Tibial nerve (tissue), 4 donors: ENCODE data around the gene KLHL7.

ENCODE experiments used
- CTCF ChIP-seq, 5 experiments: fragments of 200-600 bp in 3 of 5; fragments of 450-650 bp in 2 of 5; sonication (generic) in 3 of 5; IDR thresholded peaks; one replicate each; pipeline ENCODE4 v1.5.1; 2016 to 2019; ENCODE audit warnings: antibody characterized with exemption in 5 of 5, mild to moderate bottlenecking in 3 of 5, moderate library complexity in 2 of 5
- EP300 ChIP-seq, 2 donors: sonication (generic); formaldehyde crosslinking; IDR thresholded peaks; one replicate each; pipeline ENCODE4 v1.6.1; 2017; ENCODE audit warnings: antibody characterized with exemption in 2 of 2, mild to moderate bottlenecking in 1 of 2
- POLR2A ChIP-seq, 2 donors: fragments of 450-650 bp; IDR thresholded peaks; one replicate each; pipeline ENCODE4 v1.6.1; 2017; ENCODE audit warnings: antibody characterized with exemption in 2 of 2, mild to moderate bottlenecking in 2 of 2, moderate library complexity in 2 of 2

- TF ChIP-seq POLR2A (IDR thresholded peaks at IDR 0.05) (no peak), CTCF (IDR thresholded peaks at IDR 0.05) (no peak), EP300 (IDR thresholded peaks at IDR 0.05) (no peak)
Observed at GRCh38 chr7:23220690-23221305, 115.2 kb downstream of the KLHL7 start.
